Ishikawa (cell line): ENCODE data around the gene SINHCAF.

Experiments
- EGR1 ChIP-seq: IDR thresholded peaks from 2 replicates; pipeline ENCODE4 v1.6.1; 2012
- EP300 ChIP-seq: IDR thresholded peaks from 2 replicates; pipeline ENCODE4 v1.6.1; 2012; ENCODE audit warnings: borderline replicate concordance
- REST ChIP-seq: IDR thresholded peaks from 2 replicates; pipeline ENCODE4 v1.6.1; 2012; ENCODE audit warnings: low read depth, mild to moderate bottlenecking
- TAF1 ChIP-seq: IDR thresholded peaks from 2 replicates; pipeline ENCODE4 v1.6.1; 2012; ENCODE audit warnings: low read depth, mild to moderate bottlenecking

DNA sequence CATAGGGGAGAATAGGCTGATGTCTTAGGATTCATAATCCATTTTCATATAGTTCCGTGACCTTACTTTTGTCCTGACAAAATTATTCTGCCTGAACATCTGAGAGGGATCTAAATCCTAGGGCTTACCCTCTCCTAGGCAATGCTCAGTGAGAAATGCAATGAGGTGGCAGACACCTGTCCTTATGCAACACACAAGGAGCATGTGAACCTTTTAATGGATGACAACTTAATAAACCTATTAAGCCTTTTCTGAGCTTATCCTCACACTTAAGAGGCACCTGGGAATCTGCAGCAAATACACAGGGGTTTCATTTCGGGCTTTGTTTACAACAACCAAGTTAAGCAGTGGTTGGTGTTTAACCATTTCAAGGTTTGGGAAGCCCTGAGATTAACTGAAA lies 24.6 kb downstream of the SINHCAF start:
- TF ChIP-seq TAF1 (no peak), REST (no peak), EP300 (no peak), EGR1 (no peak)
